GM12801 (cell line): ENCODE measurements around the gene LRRK2.

Source experiments
- CTCF ChIP-seq: IDR thresholded peaks from one replicate; pipeline ENCODE4 v1.5.1; 2011; ENCODE audit warnings: control low read depth; ENCODE audit not compliant: insufficient read length; ENCODE audit errors: extremely low read depth

Gene LRRK2

GRCh38 chr12:40227447-40227846 lies 2.6 kb downstream of the LRRK2 start:
- TF ChIP-seq CTCF = no peak

- TF ChIP-seq CTCF = no peak
Observed at GRCh38 chr12:40228727-40229126, 3.9 kb downstream of the LRRK2 start.

GRCh38 chr12:40229690-40230651 lies 5.2 kb downstream of the LRRK2 start:
- TF ChIP-seq CTCF = no peak

GRCh38 chr12:40232602-40233001 lies 7.8 kb downstream of the LRRK2 start:
- no peak for TF ChIP-seq CTCF

GRCh38 chr12:40233741-40234367 lies 9.1 kb downstream of the LRRK2 start:
- no peak for TF ChIP-seq CTCF

GRCh38 chr12:40236357-40236850 lies 11.6 kb downstream of the LRRK2 start:
- no peak for TF ChIP-seq CTCF

GRCh38 chr12:40238266-40238902 lies 13.6 kb downstream of the LRRK2 start:
- no peak for TF ChIP-seq CTCF
